GM21360 (cell line): Measurements from ENCODE around the gene NUDT8.
"Not testable (repeated sequence)": the region's sequence is repeated elsewhere in the genome, so short reads cannot be mapped to it uniquely, and the experiment has no call there.

Experiments
- ATAC-seq: cut with Tn5 transposase; IDR thresholded peaks from one replicate; pipeline ENCODE4 v1.9.1; 2021; ENCODE audit warnings: mild to moderate bottlenecking, moderate library complexity; ENCODE audit not compliant: unreplicated experiment

The NUDT8 gene

DNA sequence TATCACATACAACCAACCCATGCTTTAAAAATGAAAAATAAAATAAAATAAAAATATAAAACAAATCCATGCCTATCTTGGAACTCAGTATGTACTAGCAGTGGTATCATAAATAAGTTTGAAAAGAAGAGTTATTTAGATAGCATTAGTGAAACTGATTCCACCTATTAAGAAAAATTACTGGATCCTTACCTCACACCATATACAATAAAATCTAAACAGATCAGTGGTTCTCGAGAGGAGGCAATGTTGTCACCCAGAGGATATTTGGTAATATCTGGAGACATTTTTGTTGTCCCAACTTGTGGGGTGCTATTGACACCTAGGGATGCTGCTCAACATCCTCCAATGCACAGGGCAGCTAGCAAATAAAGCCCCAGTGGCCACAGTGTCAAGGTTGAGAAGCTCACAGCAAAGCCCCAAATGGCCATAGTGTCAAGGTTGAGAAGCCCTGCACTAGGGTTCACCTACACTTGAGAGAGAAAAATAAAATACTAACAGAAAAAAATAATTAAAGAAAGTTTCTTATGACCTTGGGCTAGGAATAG lies 32.9 kb downstream of the NUDT8 start:
- ATAC-seq: no peak

GRCh38 chr11:67594480-67594879 lies 35.3 kb downstream of the NUDT8 start:
- ATAC-seq: no peak

GRCh38 chr11:67593565-67593905 lies 36.2 kb downstream of the NUDT8 start:
- no peak for ATAC-seq

- no peak for ATAC-seq
Observed at GRCh38 chr11:67592880-67593564, 36.7 kb downstream of the NUDT8 start.

GRCh38 chr11:67588899-67589415 lies 40.8 kb downstream of the NUDT8 start:
- not testable (repeated sequence) for ATAC-seq

DNA sequence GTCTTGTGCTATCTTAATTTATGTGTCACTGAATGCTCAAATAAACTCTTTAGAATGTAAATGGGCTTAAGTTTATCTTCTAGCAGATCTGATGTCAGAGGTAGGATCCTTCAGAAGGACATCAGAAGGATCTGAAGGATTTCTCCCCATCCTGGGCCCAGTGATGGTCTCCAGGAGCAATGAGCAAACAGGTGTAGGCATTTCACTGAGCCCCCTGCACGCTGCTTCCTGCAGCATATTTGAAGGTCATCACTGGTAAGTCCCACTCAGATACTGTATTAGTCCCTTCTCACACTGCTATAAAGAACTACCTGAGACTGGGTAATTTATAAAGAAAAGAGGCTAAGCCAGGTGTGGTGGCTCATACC lies 41.6 kb downstream of the NUDT8 start:
- no peak for ATAC-seq

- ATAC-seq: no peak
Observed at GRCh38 chr11:67586568-67587250, 43.0 kb downstream of the NUDT8 start.

- ATAC-seq: no peak
Observed at GRCh38 chr11:67585911-67586310, 43.8 kb downstream of the NUDT8 start.

GRCh38 chr11:67584881-67585873 lies 44.6 kb downstream of the NUDT8 start:
- ATAC-seq: no peak

GRCh38 chr11:67584205-67584880 lies 45.4 kb downstream of the NUDT8 start:
- ATAC-seq: no peak

DNA sequence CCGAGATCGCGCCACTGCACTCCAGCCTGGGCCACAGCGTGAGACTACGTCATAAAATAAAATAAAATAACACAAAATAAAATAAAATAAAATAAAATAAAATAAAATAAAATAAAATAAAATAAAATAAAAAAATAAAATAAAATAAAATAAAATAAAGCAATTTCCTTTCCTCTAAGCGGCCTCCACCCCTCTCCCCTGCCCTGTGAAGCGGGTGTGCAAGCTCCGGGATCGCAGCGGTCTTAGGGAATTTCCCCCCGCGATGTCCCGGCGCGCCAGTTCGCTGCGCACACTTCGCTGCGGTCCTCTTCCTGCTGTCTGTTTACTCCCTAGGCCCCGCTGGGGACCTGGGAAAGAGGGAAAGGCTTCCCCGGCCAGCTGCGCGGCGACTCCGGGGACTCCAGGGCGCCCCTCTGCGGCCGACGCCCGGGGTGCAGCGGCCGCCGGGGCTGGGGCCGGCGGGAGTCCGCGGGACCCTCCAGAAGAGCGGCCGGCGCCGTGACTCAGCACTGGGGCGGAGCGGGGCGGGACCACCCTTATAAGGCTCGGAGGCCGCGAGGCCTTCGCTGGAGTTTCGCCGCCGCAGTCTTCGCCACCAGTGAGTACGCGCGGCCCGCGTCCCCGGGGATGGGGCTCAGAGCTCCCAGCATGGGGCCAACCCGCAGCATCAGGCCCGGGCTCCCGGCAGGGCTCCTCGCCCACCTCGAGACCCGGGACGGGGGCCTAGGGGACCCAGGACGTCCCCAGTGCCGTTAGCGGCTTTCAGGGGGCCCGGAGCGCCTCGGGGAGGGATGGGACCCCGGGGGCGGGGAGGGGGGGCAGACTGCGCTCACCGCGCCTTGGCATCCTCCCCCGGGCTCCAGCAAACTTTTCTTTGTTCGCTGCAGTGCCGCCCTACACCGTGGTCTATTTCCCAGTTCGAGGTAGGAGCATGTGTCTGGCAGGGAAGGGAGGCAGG lies 46.2 kb downstream of the NUDT8 start, which contains the start of gene GSTP1:
Gene GSTP1, plus strand, starts transcription at position 566 of the 958 bp plus-strand sequence. Its CDS starts 32 bp downstream, at position 598.
- ATAC-seq: peak; percentile 51

- no peak for ATAC-seq
Observed at GRCh38 chr11:67582011-67582410, 47.7 kb downstream of the NUDT8 start.

DNA sequence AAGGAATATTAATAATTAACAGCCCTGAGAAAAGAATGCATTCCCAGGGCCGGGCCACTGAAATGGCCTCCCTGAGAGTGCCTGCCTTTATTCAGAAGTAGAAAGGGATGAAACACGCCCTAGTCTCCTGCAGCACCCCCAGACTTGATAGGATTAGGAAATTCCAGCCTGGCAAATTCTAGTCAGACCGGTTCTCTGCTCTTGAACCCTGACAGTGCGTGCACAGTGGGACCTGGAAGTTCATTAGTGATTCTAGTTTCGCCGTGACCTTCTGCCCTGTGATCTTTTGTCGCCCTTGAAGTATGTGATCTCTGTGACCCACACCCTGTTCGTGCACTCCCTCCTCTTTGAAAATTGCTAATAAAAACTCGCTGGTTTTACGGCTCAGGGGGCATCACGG lies 48.3 kb downstream of the NUDT8 start:
- no peak for ATAC-seq

GRCh38 chr11:67577951-67578350 lies 51.8 kb downstream of the NUDT8 start:
- no peak for ATAC-seq
